Left ventricle myocardium inferior (tissue), 1 donor: Measurements from ENCODE around the gene SLTM. TPM values are rescaled to one million over a fixed set of nuclear protein-coding genes. Genes with fewer than 3 reads are reported as not detected.
"Not testable (repeated sequence)": the region's sequence is repeated elsewhere in the genome, so short reads cannot be mapped to it uniquely, and the experiment has no call there.

ENCODE experiments used
- DNase-seq: peaks from one replicate; pipeline ENCODE4 v3.0.0-alpha.2; 2020
- H3K27ac ChIP-seq: fragments of 200-600 bp; replicated peaks from 2 replicates; pipeline ENCODE4 v1.8.0; 2021
- H3K27me3 ChIP-seq: fragments of 200-600 bp; 2 replicates; pipeline ENCODE4 v1.8.0; 2021; ENCODE audit warnings: low read depth
- H3K36me3 ChIP-seq: fragments of 200-600 bp; 2 replicates; pipeline ENCODE4 v1.8.0; 2021
- H3K4me1 ChIP-seq: fragments of 200-600 bp; 2 replicates; pipeline ENCODE4 v1.8.0; 2021
- H3K4me3 ChIP-seq: fragments of 200-600 bp; 2 replicates; pipeline ENCODE4 v1.8.0; 2021; ENCODE audit warnings: mild to moderate bottlenecking, moderate library complexity
- H3K9me3 ChIP-seq: fragments of 200-600 bp; replicated peaks from 2 replicates; pipeline ENCODE4 v1.8.0; 2021
- CTCF ChIP-seq: fragments of 200-600 bp; IDR thresholded peaks from 2 replicates; pipeline ENCODE4 v1.8.0; 2021; ENCODE audit warnings: antibody characterized with exemption, mild to moderate bottlenecking, borderline replicate concordance
- intact Hi-C: fragments of 100-400 bp; cut with micrococcal nuclease; formaldehyde crosslinking; loops from one replicate; pipeline ENCODE4 v1.11.0; 2022
- total RNA-seq: library from RNA; stranded (reverse); fragmentation: NEBNext Ultra II Directional; extraction: Animal tissue kit (Norgen Biotek cat#: 25700); gene quantifications from one replicate; pipeline ENCODE4 v1.2.1, GENCODE V29; 2021
- donor health status: DM: no; HTN: yes; CAD: no; lungs with severe emphysema.

Gene SLTM
- total RNA-seq, 1 donor from 2014 or later = 47.8 TPM

GRCh38 chr15:58856086-58856485 lies 77.4 kb downstream of the SLTM start:
- Histone ChIP-seq H3K9me3 (no peaks in the 10 kb centered on the region), H3K4me1 (no peaks in the 10 kb centered on the region), H3K4me3 (no peak overlapping the region), H3K27me3 (no peaks in the 10 kb centered on the region), H3K27ac (no peak overlapping the region), H3K36me3 (peaks cover 45% of the 10 kb centered on the region)
- no peak for DNase-seq
- TF ChIP-seq CTCF = no peak
- intact Hi-C loops = no loop called here

GRCh38 chr15:58854593-58854992 lies 78.9 kb downstream of the SLTM start:
- no peaks in the 10 kb centered on the region for H3K27me3 ChIP-seq
- peaks cover 50% of the 10 kb centered on the region for H3K36me3 ChIP-seq
- no peaks in the 10 kb centered on the region for H3K4me1 ChIP-seq
- no peak overlapping the region for H3K27ac ChIP-seq
- H3K9me3 ChIP-seq = no peaks in the 10 kb centered on the region
- intact Hi-C loops = no loop called here
- no peak for TF ChIP-seq CTCF
- H3K4me3 ChIP-seq = no peak overlapping the region
- DNase-seq = no peak

- DNase-seq = no peak
- no peaks in the 10 kb centered on the region for H3K4me1 ChIP-seq
- intact Hi-C loops = no loop called here
- H3K27me3 ChIP-seq = no peaks in the 10 kb centered on the region
- TF ChIP-seq CTCF = no peak
- peaks cover 73% of the 10 kb centered on the region for H3K36me3 ChIP-seq
- no peak overlapping the region for H3K4me3 ChIP-seq
- H3K27ac ChIP-seq = no peak overlapping the region
- no peaks in the 10 kb centered on the region for H3K9me3 ChIP-seq
Observed at GRCh38 chr15:58852347-58852746, 81.1 kb downstream of the SLTM start.

- intact Hi-C loops = not testable (repeated sequence)
Observed at GRCh38 chr15:58851205-58851604, 82.3 kb downstream of the SLTM start.

GRCh38 chr15:58842713-58843396 lies 90.6 kb downstream of the SLTM start:
- intact Hi-C loops = no loop called here
- no peak for TF ChIP-seq CTCF
- Histone ChIP-seq H3K36me3 (peaks cover 20% of the 10 kb centered on the region), H3K27me3 (no peaks in the 10 kb centered on the region), H3K4me1 (no peaks in the 10 kb centered on the region), H3K4me3 (no peak overlapping the region), H3K9me3 (no peaks in the 10 kb centered on the region), H3K27ac (no peak overlapping the region)
- no peak for DNase-seq

More at GRCh38 chr15:58851205-58851604, 82.3 kb downstream of the SLTM start:
- not testable (repeated sequence) for H3K27ac ChIP-seq, H3K9me3 ChIP-seq, DNase-seq, H3K27me3 ChIP-seq, H3K4me3 ChIP-seq, H3K4me1 ChIP-seq
- H3K36me3 ChIP-seq = peaks cover 74% of the 10 kb centered on the region

GRCh38 chr15:58840048-58840447 lies 93.4 kb downstream of the SLTM start:
- no peak for TF ChIP-seq CTCF
- no peaks in the 10 kb centered on the region for H3K9me3 ChIP-seq
- no peak for DNase-seq
- H3K27me3 ChIP-seq = no peaks in the 10 kb centered on the region
- no peak overlapping the region for H3K27ac ChIP-seq
- H3K4me3 ChIP-seq = no peak overlapping the region
- H3K36me3 ChIP-seq = peaks cover 13% of the 10 kb centered on the region
- intact Hi-C loops = no loop called here
- no peaks in the 10 kb centered on the region for H3K4me1 ChIP-seq
